WI38 (cell line): Measurements from ENCODE around the gene R3HCC1L.
A peak's percentile ranks its signal among the peaks of the same experiment; 100 is the strongest.

Source experiments
- H3K4me3 ChIP-seq: 2 replicates; pipeline ENCODE4 v1.5.1; 2011; ENCODE audit warnings: low read depth, mild to moderate bottlenecking, control low read depth, low read length
- TF ChIP-seq, protein P1 (sequence below): IDR thresholded peaks from 2 replicates; pipeline ENCODE4 v1.5.1; 2012; ENCODE audit warnings: low read depth, mild to moderate bottlenecking, control low read depth, low read length

The R3HCC1L gene

DNA sequence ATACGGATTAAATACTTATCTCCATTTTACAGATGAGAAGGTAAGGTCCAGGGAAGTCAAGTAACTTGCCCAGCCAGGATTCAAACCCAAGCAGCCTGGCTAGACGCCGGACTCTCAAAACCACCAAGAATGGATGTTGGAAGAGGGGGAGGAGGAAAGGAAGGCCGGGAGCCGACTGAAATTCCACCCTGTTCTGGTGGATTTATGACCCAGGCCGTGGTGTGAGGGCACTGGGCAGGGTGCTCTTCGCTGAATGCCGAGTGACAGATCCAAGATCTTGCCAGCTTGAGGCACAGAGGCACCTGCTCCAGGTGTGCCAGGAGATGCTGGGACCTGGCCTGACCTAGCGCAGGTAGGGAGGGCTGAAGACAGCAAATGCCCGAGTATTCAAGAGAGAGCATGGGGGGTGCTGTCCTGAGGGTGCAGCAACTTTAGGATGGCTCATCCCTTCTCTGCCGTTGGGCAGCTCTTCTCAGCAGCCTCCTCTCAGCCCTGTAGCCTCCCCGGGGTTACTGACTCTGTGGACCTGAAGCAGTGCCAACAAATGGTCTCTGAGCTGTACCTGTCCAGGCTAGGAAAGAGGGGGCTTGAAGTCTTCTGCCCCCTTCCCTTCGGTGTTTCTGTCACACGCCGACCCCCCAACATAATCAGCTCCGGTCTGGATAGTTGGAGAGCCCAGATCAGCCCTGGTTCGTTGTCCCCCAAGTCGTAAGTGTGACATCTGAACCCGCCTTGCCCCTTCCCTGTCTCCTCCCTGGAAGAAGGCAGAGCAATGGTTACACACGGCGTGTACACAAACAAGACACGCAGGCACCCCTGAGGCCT, 132.8 kb downstream of the R3HCC1L start:
- H3K4me3 ChIP-seq = peak overlapping the region; percentile 56
- TF ChIP-seq, protein P1, sequence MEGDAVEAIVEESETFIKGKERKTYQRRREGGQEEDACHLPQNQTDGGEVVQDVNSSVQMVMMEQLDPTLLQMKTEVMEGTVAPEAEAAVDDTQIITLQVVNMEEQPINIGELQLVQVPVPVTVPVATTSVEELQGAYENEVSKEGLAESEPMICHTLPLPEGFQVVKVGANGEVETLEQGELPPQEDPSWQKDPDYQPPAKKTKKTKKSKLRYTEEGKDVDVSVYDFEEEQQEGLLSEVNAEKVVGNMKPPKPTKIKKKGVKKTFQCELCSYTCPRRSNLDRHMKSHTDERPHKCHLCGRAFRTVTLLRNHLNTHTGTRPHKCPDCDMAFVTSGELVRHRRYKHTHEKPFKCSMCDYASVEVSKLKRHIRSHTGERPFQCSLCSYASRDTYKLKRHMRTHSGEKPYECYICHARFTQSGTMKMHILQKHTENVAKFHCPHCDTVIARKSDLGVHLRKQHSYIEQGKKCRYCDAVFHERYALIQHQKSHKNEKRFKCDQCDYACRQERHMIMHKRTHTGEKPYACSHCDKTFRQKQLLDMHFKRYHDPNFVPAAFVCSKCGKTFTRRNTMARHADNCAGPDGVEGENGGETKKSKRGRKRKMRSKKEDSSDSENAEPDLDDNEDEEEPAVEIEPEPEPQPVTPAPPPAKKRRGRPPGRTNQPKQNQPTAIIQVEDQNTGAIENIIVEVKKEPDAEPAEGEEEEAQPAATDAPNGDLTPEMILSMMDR = no peak

DNA sequence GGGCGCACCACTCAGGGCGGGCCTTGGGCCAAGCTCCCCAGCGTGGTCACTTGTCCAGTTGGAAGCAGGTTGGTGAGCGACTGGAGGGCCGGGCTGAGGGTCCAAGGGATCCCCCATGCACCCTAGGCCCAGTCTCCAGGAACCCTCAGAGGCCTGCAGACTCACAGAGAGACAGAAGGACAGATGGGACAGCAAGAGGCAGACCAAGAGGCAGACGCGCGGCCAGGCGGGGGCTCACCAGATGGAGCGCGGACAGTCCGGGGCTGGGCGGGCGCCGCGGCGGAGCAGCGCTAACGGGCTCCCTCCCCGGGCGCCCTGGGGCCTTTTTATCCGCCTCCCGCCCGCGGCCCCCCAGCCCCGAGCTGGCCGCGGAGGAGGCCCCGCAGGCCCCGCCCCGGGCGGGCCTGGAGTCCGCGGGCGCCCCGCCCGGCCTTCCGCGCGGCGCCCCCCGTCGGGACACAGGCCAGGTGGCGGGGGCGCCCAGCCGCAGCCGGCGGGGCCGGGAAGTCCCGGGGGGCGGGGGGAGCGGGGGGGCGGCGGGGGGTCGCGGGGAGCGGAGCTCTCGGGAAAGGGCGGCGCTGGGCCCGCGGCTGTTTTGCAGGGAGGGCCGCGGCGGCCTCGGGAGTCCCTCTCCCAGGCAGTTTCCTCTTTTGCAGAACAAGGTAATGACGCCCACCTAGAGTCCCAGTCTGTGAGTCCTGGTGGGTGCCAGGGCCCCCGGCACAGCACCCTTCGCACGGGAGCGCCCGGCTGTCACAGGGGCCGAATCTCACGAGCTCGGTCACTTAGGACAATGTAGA, 133.6 kb downstream of the R3HCC1L start, which contains the start of gene LOXL4:
Gene LOXL4, minus strand, starts transcription at position 301 of the 800 bp plus-strand sequence. CDS start 5,175 bp downstream, outside the sequence.
- TF ChIP-seq, protein P1 = no peak
- H3K4me3 ChIP-seq = peak within 1 kb of the TSS; percentile 56

DNA sequence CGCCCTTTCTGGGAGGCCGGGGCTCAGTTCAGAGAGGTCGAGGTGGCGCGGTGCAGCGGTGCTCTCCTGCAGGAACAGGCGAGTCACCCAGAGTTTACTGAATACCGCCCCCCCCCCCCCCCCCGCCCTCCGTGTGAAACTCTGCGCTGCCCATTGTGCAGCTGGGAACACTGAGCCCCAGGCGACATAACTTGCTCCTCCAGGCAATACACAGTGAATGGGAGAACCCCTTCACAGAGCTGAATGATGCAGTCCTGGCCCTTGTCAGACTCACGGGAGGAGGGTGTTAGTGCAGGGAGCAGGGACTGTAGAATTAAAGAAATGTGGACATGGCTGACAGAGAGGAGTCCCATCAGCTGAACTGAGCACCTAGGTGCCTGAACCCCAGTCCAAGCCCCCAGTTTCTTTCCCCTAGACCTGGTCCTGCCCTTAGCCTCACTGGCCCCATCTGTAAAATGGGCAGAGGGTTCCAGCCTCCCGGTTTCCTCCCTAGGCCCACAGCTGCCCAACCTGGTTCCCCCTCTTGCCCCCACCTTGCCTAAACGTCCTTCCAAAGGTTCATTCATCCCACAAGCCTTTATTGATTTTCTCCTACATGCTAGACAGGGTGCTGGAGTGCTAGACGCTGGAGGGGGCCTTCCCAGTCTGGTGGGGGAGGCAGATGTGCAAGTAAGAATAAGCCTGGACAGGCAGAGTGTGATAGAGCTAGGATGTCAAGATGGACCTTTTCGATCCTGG, 134.4 kb downstream of the R3HCC1L start:
- TF ChIP-seq, protein P1 = no peak
- H3K4me3 ChIP-seq = peak overlapping the region; percentile 56

DNA sequence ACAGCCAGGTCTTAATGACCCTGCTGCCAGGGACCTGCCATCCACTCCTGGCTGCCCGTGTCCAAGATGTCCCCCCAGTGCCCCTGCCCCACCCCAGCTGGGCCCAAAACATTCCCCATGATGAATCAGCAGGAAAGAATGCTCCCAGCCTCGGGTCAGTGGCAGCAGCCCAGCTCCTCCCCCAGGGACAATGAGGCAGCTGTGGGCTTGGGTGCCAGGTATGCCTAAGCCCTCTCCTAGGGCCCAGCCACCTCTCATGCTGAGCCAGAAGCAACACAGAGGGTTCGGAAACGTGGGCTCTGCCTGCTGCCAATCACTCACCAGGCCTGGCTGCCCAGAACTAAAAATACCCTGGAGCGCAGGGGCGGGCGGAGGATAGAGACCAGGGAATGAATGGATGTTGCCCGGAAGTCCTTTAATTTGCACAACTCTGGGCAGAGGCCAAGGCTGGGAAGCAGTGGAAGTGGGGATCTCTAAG, 135.0 kb downstream of the R3HCC1L start:
- TF ChIP-seq, protein P1 = no peak
- H3K4me3 ChIP-seq = no peak overlapping the region

DNA sequence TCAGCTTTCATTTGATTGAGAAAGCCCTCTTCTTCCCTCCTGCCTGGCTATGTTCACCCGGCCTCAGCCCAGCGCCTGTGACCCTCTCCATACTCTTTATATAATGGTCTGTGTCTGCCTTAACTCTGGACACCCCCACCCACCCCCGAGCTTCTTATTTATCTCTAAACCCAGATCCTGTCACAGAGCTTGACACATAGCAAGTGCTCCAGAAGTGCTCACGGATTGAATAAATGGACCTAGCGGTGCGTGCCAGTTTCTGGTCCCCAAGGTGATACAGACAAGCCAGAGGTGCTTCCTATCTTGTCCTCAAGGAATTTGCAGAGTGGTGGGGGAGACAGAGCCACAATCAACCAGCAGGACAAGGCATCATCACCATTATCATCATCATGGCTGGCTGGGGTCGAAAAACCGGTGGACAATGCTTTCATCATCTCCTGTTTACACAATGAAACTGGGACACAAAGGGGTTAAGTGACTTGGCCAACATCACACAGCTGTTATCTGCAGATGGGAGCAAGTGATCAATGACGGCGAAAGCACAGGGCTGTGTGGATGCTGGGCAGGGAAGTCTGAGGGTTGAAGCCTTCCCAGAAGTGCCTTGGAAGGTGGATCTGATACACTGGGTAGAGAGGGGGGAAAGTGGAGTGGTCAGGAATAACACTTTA, 135.8 kb downstream of the R3HCC1L start:
- TF ChIP-seq, protein P1 = no peak
- no peak overlapping the region for H3K4me3 ChIP-seq

DNA sequence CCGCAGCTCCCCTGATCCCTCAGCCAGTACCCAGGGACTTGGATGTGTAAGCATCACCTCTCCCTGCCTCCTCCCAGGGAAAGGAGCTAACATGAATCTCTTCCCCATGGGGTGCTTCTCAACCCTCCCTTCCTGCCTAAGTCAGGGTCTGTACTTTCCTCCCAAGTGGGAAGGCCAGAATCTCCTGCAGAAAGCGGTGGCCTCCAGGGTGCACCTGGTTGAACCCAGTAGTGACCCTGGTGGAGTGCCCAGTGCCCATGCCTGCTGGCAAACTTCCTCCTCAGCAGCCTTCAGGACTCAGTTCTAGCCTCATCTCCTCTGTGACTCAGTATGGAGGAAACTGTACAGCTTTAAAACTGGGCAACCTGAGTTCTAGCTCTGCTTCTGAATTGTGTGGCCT, 136.3 kb downstream of the R3HCC1L start:
- TF ChIP-seq, protein P1 = no peak
- H3K4me3 ChIP-seq = no peak overlapping the region
